ENCODE measurements around the gene SQSTM1. TPM values are rescaled to one million over a fixed set of nuclear protein-coding genes. Genes with fewer than 3 reads are reported as not detected.

Gene SQSTM1
- total and polyA plus RNA-seq, 9 of the 15 experiments (the other 6 are each of a cell fraction or from before 2014, with no cell fraction given): 5.6 to 148 (median 64.0) TPM

GRCh38 chr5:179837076-179838011 is 16.6 kb downstream of the SQSTM1 start (continued):
- TF ChIP-seq THAP7 (CRISPR knock-in tag; IDR thresholded peaks at IDR 0.05) (no peak), NR4A1 (CRISPR knock-in tag; IDR thresholded peaks at IDR 0.05) (no peak), NR4A1 (tag; IDR thresholded peaks at IDR 0.05) (no peak), ZNF445 (CRISPR knock-in tag; IDR thresholded peaks at IDR 0.05; ENCODE audit: low read depth) (no peak), YY1 (IDR thresholded peaks at IDR 0.05; ENCODE audit: borderline replicate concordance in 1 of 3, control insufficient read depth in 1 of 3, extremely low read depth in 1 of 3, insufficient read depth in 3 of 3, insufficient read length in 1 of 3, insufficient replicate concordance in 2 of 3, low read depth in 1 of 3, low read length in 2 of 3) (no peak), MYNN (IDR thresholded peaks at IDR 0.05) (no peak; the same call in 1 of the 2 replicates), MYNN (CRISPR knock-in tag; IDR thresholded peaks at IDR 0.05) (no peak), CHD1 (IDR thresholded peaks at IDR 0.05; ENCODE audit: low read length) (no peak), FOXP1 (CRISPR knock-in tag; IDR thresholded peaks at IDR 0.05) (no peak), HOMEZ (CRISPR knock-in tag; IDR thresholded peaks at IDR 0.05) (no peak), SMARCC2 (IDR thresholded peaks at IDR 0.05; ENCODE audit: low read depth) (no peak), NONO (IDR thresholded peaks at IDR 0.05; ENCODE audit: low read depth in 2 of 2, low read length in 1 of 2) (no peak), ZSCAN32 (CRISPR knock-in tag; IDR thresholded peaks at IDR 0.05) (peak; percentile 46; the same call in 1 of the 2 replicates), ZBTB2 (IDR thresholded peaks at IDR 0.05) (no peak), DNMT1 (IDR thresholded peaks at IDR 0.05) (no peak), TARDBP (IDR thresholded peaks at IDR 0.05) (no peak)

All from K562 (cell line).